NCI-H226 (cell line): ENCODE results near the gene ARSD.
"Not testable (repeated sequence)": the region's sequence is repeated elsewhere in the genome, so short reads cannot be mapped to it uniquely, and the experiment has no call there.

Experiments used
- DNase-seq: peaks from one replicate; pipeline ENCODE4 v3.0.0-alpha.2; 2015

ARSD gene

GRCh38 chrX:2933125-2933900 lies 4.2 kb upstream of the ARSD start:
- no peak for DNase-seq

GRCh38 chrX:2931612-2932011 lies 2.5 kb upstream of the ARSD start:
- DNase-seq = no peak

GRCh38 chrX:2931155-2931554 lies 2.0 kb upstream of the ARSD start:
- DNase-seq = no peak

GRCh38 chrX:2928191-2928582 lies 952 bp downstream of the ARSD start:
- no peak for DNase-seq

- DNase-seq = no peak
Measured at GRCh38 chrX:2926664-2927275, 2.4 kb downstream of the ARSD start.

- not testable (repeated sequence) for DNase-seq
Measured at GRCh38 chrX:2926255-2926654, 2.9 kb downstream of the ARSD start.

GRCh38 chrX:2924151-2924550 lies 5.0 kb downstream of the ARSD start:
- no peak for DNase-seq

- DNase-seq = no peak
Measured at GRCh38 chrX:2921750-2922149, 7.4 kb downstream of the ARSD start.

- no peak for DNase-seq
Measured at GRCh38 chrX:2921193-2921592, 7.9 kb downstream of the ARSD start.

GRCh38 chrX:2917767-2918166 lies 11.4 kb downstream of the ARSD start:
- no peak for DNase-seq

GRCh38 chrX:2913118-2913517 lies 16.0 kb downstream of the ARSD start:
- DNase-seq = no peak

GRCh38 chrX:2910109-2910508 lies 19.0 kb downstream of the ARSD start:
- DNase-seq = no peak

- no peak for DNase-seq
Measured at GRCh38 chrX:2908125-2908685, 20.9 kb downstream of the ARSD start.

GRCh38 chrX:2907295-2907694 lies 21.8 kb downstream of the ARSD start:
- no peak for DNase-seq

- DNase-seq = no peak
Measured at GRCh38 chrX:2903366-2903765, 25.8 kb downstream of the ARSD start.

GRCh38 chrX:2902841-2903240 lies 26.3 kb downstream of the ARSD start:
- DNase-seq = no peak

GRCh38 chrX:2901367-2902036 lies 27.6 kb downstream of the ARSD start:
- DNase-seq = no peak

GRCh38 chrX:2898846-2899512 lies 30.2 kb downstream of the ARSD start:
- DNase-seq = no peak

- DNase-seq = not testable (repeated sequence)
Measured at GRCh38 chrX:2897690-2898623, 31.2 kb downstream of the ARSD start.

GRCh38 chrX:2897311-2897689 lies 31.8 kb downstream of the ARSD start:
- no peak for DNase-seq

GRCh38 chrX:2894885-2895292 lies 34.2 kb downstream of the ARSD start:
- no peak for DNase-seq

- no peak for DNase-seq
Measured at GRCh38 chrX:2892816-2893215, 36.3 kb downstream of the ARSD start.
